ENCODE measurements around the gene FAM163B. TPM values are rescaled to one million over a fixed set of nuclear protein-coding genes. Genes with fewer than 3 reads are reported as not detected.

FAM163B gene
- total RNA-seq, 1 experiment from 2014 or later = not detected

DNA sequence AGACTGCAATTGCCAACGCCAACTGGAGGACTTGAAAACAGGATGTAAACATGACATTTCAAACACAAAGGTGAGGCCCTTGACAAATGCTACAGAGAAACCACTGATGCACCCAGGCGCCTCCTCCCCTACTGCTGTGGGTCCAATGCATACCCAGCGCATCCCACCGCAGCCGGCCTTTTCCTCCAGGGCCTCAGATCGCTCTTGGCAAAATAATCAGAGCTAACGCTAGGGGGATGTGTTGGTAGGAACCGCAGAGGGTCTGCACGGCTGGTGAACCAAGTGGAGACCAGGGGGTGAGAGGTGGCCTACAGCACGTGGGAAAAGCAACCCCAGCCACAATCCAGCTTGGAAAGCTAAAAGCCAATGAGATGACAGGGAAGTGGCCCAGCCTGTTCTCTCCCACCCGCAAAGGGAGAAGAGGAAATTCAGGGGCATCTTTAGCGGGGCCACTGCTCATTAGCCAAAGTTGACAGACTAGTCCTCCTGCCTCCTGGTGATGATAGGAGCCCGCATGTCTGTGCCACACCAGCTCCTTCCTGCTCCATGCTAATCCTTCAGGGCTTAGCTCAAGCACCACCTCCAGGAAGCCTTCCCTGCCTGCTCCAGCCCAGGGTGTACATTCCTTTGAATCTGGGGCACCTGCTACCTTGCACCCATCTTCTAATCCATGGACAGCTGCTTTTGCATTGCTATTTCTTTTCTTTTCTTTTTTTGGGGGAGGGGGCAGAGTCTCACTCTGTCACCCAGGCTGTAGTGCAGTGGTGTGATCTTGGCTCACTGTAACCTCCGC lies 5.9 kb downstream of the FAM163B start:
- no peak for DNase-seq (ENCODE audit: extremely low read depth, low read depth)

DNA sequence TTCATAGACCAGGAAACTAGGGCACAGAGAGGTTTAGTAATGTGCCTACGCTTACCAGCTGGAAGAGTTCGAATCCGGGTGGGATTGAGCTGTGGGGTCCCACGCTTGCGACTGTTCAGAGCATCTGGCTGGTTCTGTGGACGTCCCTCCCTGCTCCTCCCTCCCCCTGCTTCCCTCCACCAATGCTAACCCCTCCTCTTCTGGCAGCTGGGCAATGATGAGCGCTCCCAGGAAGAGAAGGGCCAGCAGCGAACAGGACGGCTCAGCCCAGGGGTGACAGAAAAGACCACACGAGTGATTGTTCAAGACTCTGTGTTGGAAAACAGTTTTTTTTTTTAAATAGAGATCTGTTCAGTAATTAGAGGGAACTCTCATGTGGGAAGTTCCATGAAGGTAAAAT lies 6.9 kb downstream of the FAM163B start:
- no peak for DNase-seq (ENCODE audit: extremely low read depth, low read depth)

DNA sequence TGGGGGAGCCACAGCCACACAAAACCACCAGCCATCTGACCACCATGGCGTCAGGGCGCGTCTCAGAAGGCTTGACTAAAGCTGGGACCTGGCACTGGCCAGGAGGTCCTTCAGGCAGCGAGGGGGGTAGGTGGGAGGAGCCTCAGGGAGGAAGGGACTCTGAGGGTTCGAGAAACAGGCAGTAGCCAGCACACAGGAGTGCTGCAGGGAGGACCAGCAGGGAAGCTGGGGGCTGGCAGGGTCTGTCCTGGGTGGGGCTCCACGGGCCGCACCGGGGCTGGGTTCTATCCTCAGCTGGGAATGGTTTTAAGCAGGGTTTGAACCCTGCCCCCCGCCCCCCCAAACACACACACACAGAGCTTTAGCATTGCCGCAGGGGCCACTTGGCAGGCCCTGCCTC lies 7.4 kb downstream of the FAM163B start:
- DNase-seq (ENCODE audit: extremely low read depth, low read depth) = no peak

DNA sequence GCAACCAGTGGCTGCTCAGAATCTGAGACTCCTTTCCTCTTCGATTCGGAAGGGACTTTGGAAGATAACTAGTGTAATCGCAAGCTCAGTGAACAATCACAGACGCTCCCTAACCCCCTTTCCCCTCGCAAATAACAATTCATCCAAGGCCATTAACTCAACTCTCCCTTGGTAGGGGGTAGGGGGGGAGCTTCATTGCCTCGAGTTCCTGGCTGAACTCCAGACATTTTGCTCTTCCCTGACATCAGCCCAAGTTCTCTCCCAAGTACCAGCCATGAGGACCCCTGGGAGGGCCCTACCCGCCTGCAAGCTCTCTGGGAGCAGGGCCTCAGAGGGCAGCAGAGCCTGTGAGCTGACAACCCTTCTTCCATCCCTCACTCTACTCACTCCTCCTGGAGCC lies 8.4 kb downstream of the FAM163B start:
- DNase-seq (ENCODE audit: extremely low read depth, low read depth) = no peak

DNA sequence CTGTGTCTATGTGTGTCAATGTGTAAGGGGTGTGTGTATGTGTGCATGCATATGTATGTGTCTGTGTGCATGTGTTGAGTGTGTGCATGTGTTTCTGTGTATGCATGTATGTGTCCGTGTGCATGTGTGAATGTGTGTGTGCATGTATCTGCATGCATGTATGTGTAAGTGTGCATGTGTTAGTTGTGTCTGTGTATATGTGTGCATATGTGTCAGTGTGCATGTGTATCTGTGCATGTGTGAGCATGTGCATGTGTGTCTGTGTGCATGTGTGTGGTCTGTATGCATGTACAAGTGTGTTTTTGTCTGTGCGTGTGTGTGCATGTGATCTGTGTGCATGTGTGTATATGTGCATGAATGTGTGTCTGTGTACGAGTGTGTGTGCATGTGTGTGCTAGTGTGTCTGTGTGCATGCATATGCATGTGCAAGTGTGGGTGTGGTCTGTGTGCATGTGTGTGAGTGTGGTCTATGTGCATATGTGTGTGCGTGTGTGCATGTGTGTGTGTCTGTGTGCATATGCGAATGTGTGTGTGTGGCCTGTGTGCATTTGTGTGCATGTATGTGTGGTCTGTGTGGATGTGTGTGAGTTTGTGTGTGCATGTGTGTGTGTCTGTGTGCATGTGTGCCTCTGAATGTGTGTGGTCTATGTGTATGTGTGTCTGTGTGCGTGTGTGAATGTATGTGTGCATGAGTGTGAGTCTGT lies 9.6 kb downstream of the FAM163B start:
- DNase-seq (ENCODE audit: extremely low read depth, low read depth) = no peak

DNA sequence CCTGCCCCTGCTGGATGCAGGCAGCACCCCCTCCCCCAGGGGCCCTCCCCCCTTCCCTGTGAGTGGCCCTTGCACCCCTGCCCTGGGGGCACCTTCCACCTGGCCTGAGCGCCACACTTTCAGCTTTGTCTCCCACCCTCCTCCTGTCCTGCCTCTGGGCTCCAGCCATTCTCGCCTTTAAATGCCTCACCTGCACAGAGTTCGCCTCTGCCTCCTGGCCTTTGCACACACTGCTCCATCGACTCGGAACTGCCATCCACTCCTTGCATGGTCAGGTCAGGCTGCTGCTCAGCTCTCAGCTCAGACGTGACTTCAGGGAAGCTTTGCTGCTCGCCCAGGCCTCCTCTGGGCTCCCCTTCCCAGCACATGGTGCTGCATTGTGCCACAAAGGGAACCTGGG lies 10.2 kb downstream of the FAM163B start:
- no peak for DNase-seq (ENCODE audit: extremely low read depth, low read depth)

DNA sequence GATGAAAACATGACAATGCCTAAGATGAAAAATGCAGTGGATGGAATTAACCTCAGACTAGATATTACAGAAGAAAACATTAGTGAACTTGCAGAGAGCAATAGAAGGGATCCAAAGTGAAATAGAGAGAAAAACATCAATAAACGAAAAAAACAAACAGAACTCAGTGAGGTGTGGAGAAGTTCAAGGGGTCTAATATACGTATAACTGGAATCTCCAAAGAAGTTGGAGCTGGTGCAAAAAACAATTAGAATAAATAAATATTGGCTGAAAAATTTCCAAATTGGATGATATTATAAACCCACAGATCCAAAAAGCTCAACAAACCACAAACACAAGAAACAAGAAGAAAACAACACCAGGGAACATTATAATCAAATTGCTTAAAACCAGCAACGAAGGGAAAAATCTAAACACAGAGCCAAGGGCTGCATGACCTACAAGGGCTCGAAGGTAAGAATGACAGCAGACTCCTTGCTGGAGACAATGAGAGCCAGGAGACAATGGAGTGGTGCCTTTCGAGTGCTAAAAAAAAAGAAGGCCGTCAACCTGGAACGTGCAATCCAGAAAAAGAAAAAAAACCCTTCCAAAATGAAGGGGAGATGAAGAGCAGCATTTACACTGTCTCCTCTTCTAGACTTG lies 11.8 kb downstream of the FAM163B start:
- no peak for DNase-seq (ENCODE audit: extremely low read depth, low read depth)

DNA sequence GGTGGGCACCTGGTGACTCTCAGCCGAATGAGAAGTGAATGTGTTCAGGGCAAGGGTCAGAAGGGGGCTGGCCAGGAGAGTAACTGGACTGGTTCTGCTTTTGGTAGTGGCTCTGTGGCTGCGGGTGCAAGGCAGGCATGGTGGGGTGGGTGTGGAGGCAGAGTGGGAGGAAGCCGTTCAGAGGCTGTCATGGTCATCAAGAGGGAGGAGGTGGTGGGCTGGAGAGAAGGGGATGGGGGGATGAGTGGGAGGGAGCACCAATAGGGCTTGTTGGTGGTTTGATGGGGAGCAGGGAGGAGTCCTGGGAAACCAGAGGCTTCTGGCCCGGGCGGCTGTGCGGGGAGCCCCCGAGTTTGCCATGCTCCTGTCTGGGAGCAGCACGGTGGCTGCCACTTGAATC lies 13.3 kb downstream of the FAM163B start:
- no peak for DNase-seq (ENCODE audit: extremely low read depth, low read depth)

DNA sequence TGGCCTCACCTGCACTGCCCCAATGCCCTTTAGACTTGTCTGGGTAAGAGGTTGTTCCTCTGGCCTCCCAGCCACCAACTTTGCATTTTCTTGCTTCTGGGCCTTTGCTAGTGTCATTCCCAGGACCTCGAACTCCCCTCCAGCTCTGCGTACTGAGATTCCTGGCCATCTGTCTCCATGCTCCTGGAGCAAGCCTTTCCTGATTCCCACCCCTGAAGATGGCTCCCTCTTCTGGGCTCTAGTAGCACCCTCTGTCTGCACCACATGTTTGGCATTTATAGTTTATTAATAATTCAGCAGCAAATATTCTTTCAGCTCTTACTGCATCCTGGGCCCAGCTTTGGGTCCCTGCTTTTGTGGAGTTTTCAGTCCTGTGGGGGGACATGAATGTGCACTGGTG lies 14.9 kb downstream of the FAM163B start:
- no peak for DNase-seq (ENCODE audit: extremely low read depth, low read depth)

DNA sequence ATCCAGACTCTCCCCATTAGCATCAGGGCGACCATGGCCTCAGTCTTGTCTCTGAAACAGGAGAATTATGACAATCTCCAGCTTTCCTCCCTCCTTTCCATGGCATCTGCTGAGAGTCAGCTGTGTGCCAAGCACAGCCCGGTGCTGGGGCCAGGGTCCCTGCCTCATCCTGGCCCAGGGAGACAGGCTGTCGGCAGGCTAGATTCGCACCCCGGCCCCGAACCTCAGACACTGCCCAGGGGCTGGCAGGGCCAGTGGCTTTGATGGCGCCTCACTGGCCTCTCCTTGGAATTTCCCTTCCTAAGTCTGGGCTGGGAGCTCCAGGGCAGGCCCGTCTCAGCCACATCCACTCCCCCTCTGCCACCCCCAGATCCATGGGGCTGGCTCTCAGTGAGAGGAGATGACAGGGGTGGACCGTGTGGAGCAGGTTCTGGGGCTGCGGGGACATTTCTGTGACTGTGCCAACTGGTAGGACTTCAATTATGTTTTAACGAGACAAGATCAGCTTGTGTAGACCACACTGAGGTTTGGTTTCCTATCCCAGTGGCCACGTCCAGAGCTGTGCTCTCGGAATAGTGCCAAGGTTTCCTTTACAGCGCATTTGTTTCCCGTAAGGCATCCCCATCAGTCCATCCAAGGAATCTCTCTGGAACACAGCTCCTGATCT lies 15.5 kb downstream of the FAM163B start:
- DNase-seq (ENCODE audit: extremely low read depth, low read depth) = no peak

DNA sequence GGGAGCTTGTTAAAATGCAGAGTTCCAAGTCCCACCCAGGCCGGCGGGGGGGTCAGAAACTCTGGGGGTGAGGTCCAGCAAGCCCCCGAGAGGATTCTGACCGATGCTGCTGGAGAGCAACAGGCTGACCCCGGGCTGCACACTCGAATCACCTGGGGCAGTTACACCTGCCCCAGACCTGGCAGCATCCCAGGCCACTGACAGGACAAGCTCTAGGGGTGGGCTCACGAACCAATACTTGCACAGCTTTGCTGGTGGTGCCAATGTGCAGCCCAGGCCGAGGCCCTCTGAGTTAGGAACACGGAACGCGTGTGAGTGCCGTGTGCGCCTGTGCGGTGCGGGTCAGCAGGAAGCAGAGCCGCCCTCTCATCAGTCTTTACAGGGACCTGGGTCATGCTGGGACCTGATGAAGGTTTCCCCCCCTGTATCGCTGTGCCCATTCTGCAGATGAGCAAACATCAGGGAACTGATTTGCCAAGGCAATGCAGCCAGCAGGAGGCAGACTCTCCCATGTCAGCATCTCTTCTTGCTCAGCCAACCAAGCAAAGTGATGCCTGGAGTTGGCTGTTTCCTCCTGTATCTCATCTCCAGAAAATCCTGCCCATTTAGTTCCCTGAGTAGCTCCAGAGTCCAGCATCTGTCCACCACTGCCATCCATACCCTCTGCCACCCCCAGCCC lies 16.3 kb downstream of the FAM163B start:
- DNase-seq (ENCODE audit: extremely low read depth, low read depth) = no peak

DNA sequence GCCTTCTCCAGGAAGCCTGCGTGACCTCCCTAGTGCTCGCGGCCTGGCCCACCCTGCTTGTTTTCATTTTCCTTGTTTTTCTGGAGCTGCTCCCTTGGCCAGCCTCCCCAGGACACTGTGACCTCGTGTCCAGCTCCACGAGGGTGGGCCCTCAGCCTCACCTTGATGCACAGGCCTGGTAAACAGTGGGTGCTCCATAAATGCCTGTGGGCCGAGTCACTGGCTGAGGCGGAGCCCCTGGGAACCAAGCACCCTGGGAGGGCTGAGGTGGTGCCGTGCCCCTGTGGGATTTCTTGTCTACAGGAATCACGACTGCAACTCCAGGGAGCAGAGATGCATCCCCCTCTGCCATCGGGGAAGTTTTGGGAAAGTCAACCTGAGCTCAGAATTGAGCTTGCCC lies 17.2 kb downstream of the FAM163B start:
- no peak for DNase-seq (ENCODE audit: extremely low read depth, low read depth)

DNA sequence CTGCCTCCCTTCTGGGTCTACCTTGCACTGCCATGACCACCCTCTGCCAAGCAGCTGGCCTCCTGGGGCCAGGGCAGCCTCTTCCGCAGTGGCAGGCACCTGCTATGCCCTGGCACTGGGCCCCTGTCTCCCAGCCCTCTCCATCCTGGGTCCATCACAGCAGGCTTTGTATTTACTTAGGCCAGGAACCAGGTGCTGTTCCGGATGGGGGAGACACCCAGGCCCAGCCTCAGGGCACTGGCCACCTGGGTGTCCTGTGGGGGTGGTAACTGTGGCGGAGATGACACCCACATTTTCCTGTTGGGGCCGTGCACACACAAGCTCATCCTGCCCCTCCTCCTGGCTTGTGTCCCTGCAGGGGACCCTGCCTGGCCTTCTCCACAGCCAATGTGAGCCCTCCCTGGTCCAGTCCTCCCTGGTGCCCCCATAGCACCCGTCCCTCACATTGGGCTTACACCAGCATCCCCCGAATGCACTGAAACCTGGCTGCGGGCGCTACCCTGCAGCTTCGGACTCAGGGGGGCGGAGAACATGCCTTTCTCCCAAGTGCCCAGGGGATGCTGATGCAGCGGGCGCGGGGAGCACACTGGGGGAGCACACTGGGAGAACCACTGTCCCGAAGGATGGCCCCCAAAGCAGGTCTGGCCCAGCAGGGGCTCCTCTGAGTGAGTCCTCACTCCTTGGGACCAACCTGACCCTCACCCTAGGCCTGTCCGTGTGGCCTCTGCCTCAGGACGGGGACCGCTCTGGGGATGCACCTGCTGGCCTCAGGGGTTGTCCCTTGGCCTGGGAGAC lies 17.9 kb downstream of the FAM163B start:
- DNase-seq (ENCODE audit: extremely low read depth, low read depth) = no peak

DNA sequence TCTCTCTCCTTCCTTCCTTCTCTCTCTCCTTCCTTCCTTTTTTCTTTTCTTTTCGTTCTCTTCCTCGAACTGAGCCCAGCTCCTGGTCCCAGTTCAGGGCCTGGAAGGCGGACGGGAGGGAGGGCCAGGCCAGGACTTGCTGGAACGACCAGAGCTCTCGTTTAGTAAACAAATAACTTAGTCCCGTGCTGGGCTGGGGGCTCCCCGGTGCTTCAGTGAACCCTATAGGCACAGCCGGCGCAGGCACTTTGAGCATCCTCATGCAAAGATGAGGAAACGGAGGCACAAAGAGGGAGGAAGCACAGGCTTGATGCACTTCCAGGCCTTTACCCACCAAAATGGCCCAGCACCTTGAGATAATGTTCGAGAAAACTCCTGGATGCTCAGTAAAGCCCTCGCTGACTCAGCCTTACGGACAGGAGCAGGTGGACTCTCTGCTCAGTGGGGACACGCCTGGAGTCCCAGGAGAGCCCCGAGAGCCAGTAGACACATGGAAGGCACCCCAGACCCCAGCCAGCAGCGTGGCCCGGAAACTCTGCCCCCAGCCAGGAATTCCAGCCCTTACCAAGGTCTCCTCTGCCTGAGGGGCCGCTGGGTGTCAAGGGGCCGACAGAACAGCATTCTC lies 18.8 kb downstream of the FAM163B start:
- no peak for DNase-seq (ENCODE audit: extremely low read depth, low read depth)

DNA sequence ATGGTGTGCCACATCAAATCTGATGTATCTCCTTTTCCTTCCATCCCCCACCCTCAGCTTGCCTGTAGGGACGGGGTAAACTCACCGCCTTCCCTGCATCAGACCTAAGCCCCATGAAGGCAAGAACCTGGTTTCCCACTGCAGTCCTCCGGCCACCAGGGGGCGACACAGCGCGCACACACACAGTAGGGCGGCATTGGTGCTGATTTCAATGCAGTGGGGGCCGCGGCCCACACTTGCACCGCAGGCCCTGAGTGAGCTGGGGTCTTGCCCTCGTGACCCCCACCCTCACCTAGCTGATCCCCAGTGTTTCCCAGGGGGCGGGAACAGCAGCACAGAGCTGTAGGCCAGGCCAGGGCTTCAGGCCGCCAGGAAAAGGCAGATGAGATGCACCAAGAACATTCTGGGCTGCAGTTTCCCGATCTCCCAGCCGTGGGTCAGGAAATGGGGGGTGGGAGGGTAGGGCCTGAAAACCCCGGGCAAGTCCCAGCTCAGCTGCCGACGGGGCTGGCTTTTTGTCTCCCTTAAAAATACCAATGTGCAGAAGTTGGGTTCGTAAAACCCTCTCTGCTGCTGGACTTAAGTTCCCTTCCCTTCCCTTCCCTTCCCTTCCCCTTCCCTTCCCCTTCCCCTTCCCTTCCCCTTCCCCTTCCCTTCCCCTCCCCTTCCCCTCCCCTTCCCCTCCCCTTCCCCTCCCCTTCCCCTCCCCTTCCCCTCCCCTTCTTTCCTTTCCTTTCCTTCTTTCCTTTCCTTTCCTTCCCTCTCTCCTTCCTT lies 19.5 kb downstream of the FAM163B start:
- no peak for DNase-seq (ENCODE audit: extremely low read depth, low read depth)

DNA sequence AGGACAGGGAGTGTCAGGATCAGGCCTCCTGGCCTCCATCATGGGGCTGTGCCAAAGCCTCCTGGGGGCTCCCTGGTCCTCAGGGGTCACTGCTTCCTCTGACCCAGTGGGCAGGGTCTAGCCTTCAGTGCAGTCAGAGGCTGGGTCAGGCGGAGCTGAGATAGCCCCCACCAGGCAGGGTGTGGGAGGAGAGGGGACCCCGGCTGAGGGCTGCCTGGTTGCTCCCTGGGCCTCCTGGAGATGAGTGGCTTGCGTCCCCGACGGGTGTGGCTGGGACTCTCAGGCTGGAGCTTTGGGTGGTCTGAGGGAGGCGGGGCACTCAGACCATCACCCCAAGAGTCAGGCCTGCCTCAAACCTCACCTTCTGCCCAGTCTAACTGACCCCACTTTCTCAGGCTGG lies 21.7 kb downstream of the FAM163B start:
- DNase-seq (ENCODE audit: extremely low read depth, low read depth) = no peak

DNA sequence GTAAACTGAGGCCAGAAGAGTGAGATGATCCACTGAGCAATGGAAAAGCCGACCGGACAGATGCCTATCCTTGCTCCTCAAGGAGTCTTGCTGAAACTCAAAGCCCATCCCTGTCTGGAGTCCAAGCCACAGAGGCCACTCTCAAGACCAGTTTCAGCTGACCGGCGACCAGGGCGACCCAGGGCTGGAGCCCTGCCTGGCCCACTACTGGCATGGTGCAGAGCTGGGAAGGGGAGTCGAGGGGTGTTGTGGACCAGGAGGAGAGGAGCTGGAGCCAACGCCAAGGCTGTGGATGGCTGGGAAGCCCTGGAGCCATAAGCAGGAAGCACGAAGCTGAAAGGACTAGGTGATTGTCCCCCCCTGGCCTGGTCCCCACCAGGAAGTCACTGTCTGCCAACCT lies 22.1 kb downstream of the FAM163B start:
- no peak for DNase-seq (ENCODE audit: extremely low read depth, low read depth)

DNA sequence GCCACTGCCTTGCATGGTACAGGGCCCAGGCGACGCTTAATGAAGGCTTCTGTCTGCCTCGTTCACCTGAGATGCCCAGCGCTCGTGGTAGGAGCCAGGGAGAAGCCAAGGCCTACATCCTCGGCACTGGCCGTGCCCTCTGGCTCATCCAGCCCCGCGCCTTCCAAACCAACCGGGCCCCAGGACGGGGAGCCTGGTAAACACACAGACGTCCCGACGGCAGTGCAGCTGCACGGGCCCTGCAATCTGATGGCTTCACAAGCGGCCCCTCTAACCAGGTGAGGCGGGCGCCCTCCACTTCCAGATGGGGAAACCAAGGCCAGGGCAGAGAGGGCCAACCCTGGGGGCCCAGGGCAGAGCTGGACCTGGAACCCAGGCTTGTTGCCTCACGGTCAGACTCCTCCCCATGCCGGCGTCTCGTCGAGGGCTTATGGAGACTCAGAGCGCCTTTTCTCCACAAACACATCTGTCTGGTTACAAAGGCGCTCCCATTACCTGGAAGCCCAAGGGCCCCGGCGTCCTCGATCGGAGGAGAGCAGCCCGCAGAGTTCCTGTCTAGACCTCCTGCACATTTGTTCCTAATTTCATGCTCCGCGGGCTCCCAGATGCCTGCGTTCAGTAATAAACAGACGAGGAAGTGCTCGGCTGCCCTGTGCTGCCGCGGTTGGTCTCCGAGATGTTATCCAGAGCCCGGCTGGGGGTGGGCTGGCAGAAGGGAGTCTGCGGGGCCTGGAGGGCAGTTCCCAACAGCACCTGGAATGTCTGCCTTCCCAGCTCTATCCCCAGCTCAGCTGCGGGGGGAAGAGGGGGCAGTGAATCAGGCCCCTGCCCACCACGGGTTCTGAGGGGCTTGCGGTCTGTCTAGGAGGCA lies 23.5 kb downstream of the FAM163B start:
- DNase-seq (ENCODE audit: extremely low read depth, low read depth) = no peak

All from NCI-H460 (cell line).